CD4-positive, CD25-positive, alpha-beta regulatory T cell (primary cell): ENCODE results near the gene UBE2O. TPM values are rescaled to one million over a fixed set of nuclear protein-coding genes. Genes with fewer than 3 reads are reported as not detected.
A peak's percentile ranks its signal among the peaks of the same experiment; 100 is the strongest.

Experiments used
- ATAC-seq, 2 donors: fragments of 150-1000 bp; cut with Tn5 transposase; one replicate each; pipeline ENCODE4 v1.10.0; 2021; ENCODE audit warnings: low read depth in 2 of 2, moderate number of reproducible peaks in 2 of 2, moderate library complexity in 1 of 2
- DNase-seq, 3 donors: peaks; one replicate each; pipeline versions ENCODE4 v3.0.0 to v3.0.0-alpha.2; 2012 to 2022; ENCODE audit warnings: mixed read lengths in 1 of 3
- H3K27ac ChIP-seq: one replicate; pipeline ENCODE4 v1.7.0; 2013; ENCODE audit warnings: mild to moderate bottlenecking, low read length; ENCODE audit not compliant: insufficient read depth, poor library complexity, severe bottlenecking
- H3K27me3 ChIP-seq: one replicate; pipeline ENCODE4 v1.7.0; 2013; ENCODE audit warnings: low read length; ENCODE audit not compliant: control insufficient read depth, insufficient read depth
- H3K36me3 ChIP-seq: one replicate; pipeline ENCODE4 v1.7.0; 2013; ENCODE audit warnings: mild to moderate bottlenecking, low read length, moderate library complexity; ENCODE audit not compliant: control insufficient read depth, insufficient read depth
- H3K4me1 ChIP-seq: 2 replicates; pipeline ENCODE4 v1.7.0; 2013; ENCODE audit warnings: mild to moderate bottlenecking, low read length; ENCODE audit not compliant: insufficient read depth, control insufficient read depth, poor library complexity, severe bottlenecking
- H3K4me3 ChIP-seq: one replicate; pipeline ENCODE4 v1.7.0; 2013; ENCODE audit warnings: low read depth, mild to moderate bottlenecking, low read length, moderate library complexity
- H3K9me3 ChIP-seq, 2 experiments: 1 replicate in 1 of 2; 2 replicates in 1 of 2; pipeline ENCODE4 v1.7.0; 2013; ENCODE audit warnings: low read length in 2 of 2, mild to moderate bottlenecking in 1 of 2, moderate library complexity in 1 of 2; ENCODE audit not compliant: control insufficient read depth in 2 of 2
- H3K27ac Mint-ChIP-seq, 3 donors: one replicate each; pipeline ENCODE4 v1.8.0; 2020 to 2022; ENCODE audit warnings: mild to moderate bottlenecking in 3 of 3, mixed read lengths in 3 of 3, moderate library complexity in 2 of 3
- H3K27me3 Mint-ChIP-seq: one replicate; pipeline ENCODE4 v1.8.0; 2022; ENCODE audit warnings: mild to moderate bottlenecking, mixed read lengths
- H3K36me3 Mint-ChIP-seq: one replicate; pipeline ENCODE4 v1.8.0; 2020; ENCODE audit warnings: mixed read lengths
- H3K4me1 Mint-ChIP-seq, 4 donors: one replicate each; pipeline ENCODE4 v1.8.0; 2020 to 2022; ENCODE audit warnings: mixed read lengths in 4 of 4, mild to moderate bottlenecking in 1 of 4
- H3K4me3 Mint-ChIP-seq, 4 donors: one replicate each; pipeline ENCODE4 v1.8.0; 2020 to 2022; ENCODE audit warnings: mild to moderate bottlenecking in 4 of 4, mixed read lengths in 4 of 4, moderate library complexity in 3 of 4
- H3K9me3 Mint-ChIP-seq, 7 donors: one replicate each; pipeline ENCODE4 v1.8.0; 2020 to 2022; ENCODE audit warnings: mixed read lengths in 7 of 7, mild to moderate bottlenecking in 3 of 7, moderate library complexity in 2 of 7
- polyA plus RNA-seq, 4 donors: library from polyadenylated mRNA; unstranded; fragments of 300-500 nt; fragmentation: Illumina TruSeq; gene quantifications; one replicate each; pipeline ENCODE4 v1.2.3, GENCODE V29; 2021
- total RNA-seq: library from RNA; stranded (reverse); gene quantifications from one replicate; pipeline ENCODE4 v1.2.3, GENCODE V29; 2022

UBE2O gene
- total and polyA plus RNA-seq, 5 donors from 2014 or later: 3.1 to 34.3 (median 6.6) TPM

GRCh38 chr17:76428511-76428910, 24.4 kb downstream of the UBE2O start:
- Histone ChIP-seq H3K9me3 (no peaks in the 10 kb centered on the region), H3K4me3 (no peak overlapping the region), H3K4me1 (no peaks in the 10 kb centered on the region), H3K27me3 (no peaks in the 10 kb centered on the region), H3K36me3 (no peaks in the 10 kb centered on the region), H3K27ac (no peak overlapping the region)
- Mint-ChIP-seq H3K4me3 (no peak overlapping the region), H3K9me3 (peaks cover 0 to 1% (median 0%) of the 10 kb centered on the region in 7 donors), H3K4me1 (peaks cover 8 to 27% (median 20%) of the 10 kb centered on the region in 4 donors), H3K36me3 (peaks cover 5% of the 10 kb centered on the region), H3K27me3 (no peaks in the 10 kb centered on the region), H3K27ac (peak overlapping the region in 1 of 3 donors; percentile 56)
- no peak for ATAC-seq
- DNase-seq: no peak

DNA sequence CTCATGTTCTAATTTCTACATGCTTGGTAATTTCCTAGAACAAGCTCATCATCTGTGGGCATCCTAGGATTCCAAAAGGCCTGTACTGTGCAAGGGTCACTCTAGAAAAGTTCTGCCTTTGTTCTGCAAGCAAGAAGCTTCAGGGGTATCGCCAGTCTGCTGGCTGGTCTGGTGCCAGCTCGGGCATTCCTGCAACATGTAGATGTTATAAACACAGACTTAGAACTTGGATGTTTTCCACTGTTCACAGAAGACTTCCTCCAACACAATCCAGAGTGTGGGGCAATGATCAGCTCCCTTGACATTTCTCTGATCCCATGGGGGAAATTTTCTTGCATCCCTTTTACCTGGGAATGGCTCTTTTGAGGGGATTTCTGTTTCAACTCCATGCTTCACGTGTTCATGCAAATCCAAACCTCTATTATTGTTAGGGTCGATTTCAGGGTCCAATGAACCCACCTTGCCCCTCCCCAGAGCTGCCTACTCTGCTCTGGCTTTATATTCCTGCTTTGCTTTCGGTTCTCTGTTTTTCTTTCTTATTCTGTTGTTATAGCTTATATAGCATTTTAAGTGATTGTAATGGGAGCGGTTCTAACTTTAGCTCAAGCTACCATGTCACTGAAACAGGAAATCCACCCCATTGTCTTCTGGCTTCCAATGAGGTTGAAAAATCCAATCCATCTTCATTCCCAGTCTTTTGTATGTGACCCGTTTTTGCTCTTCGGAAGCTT, 25.3 kb downstream of the UBE2O start:
- DNase-seq (no peak), ATAC-seq (no peak)
- no peak overlapping the region for H3K4me3 Mint-ChIP-seq
- Histone ChIP-seq H3K36me3 (no peaks in the 10 kb centered on the region), H3K27ac (no peak overlapping the region), H3K9me3 (no peaks in the 10 kb centered on the region), H3K4me3 (no peak overlapping the region), H3K27me3 (no peaks in the 10 kb centered on the region), H3K4me1 (no peaks in the 10 kb centered on the region)
- peaks cover 8 to 26% (median 22%) of the 10 kb centered on the region in 4 donors for H3K4me1 Mint-ChIP-seq
- H3K9me3 Mint-ChIP-seq: peaks cover 0 to 1% (median 0%) of the 10 kb centered on the region in 7 donors
- no peaks in the 10 kb centered on the region for H3K27me3 Mint-ChIP-seq
- peak overlapping the region in 1 of 3 donors; percentile 26 for H3K27ac Mint-ChIP-seq
- H3K36me3 Mint-ChIP-seq: peaks cover 8% of the 10 kb centered on the region

DNA sequence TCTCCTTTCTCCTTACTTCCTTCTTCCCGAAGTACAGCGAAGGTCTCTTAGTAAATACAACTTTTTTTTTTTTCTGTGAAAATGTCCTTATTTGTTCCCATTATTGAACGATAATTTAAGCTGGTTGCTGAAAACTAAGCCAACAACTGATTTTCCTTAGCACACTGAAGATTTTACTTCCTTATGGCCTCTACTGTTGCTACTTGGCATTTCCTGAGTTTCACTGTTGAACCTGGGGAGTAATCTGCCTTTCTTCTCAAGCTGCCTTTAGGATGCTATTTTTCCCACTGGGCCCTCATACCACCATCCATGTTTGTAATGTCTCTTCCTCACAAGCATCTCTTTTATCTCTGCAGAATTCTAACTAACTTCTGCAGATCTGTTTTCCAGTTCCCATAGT, 26.1 kb downstream of the UBE2O start:
- DNase-seq: no peak
- Histone ChIP-seq H3K27me3 (no peaks in the 10 kb centered on the region), H3K36me3 (no peaks in the 10 kb centered on the region), H3K9me3 (no peaks in the 10 kb centered on the region), H3K4me3 (no peak overlapping the region), H3K4me1 (no peaks in the 10 kb centered on the region), H3K27ac (no peak overlapping the region)
- Mint-ChIP-seq H3K9me3 (peaks cover 0 to 1% (median 0%) of the 10 kb centered on the region in 7 donors), H3K4me1 (peaks cover 8 to 26% (median 21%) of the 10 kb centered on the region in 4 donors), H3K27ac (peak overlapping the region in 2 of 3 donors; percentile 21 to 26), H3K36me3 (peaks cover 10% of the 10 kb centered on the region), H3K4me3 (no peak overlapping the region), H3K27me3 (no peaks in the 10 kb centered on the region)
- no peak for ATAC-seq

- no peaks in the 10 kb centered on the region for H3K27me3 Mint-ChIP-seq
- H3K4me3 Mint-ChIP-seq: no peak overlapping the region
- no peak overlapping the region for H3K27ac ChIP-seq
- H3K36me3 Mint-ChIP-seq: peaks cover 6% of the 10 kb centered on the region
- peaks cover 3% of the 10 kb centered on the region for H3K4me1 ChIP-seq
- peaks cover 9 to 39% (median 15%) of the 10 kb centered on the region in 4 donors for H3K4me1 Mint-ChIP-seq
- no peaks in the 10 kb centered on the region for H3K9me3 ChIP-seq
- H3K27me3 ChIP-seq: no peaks in the 10 kb centered on the region
- ATAC-seq (no peak), DNase-seq (no peak)
- H3K4me3 ChIP-seq: no peak overlapping the region
- no peaks in the 10 kb centered on the region for H3K9me3 Mint-ChIP-seq
- no peaks in the 10 kb centered on the region for H3K36me3 ChIP-seq
- peak overlapping the region in 1 of 3 donors; percentile 1 for H3K27ac Mint-ChIP-seq
Observed at GRCh38 chr17:76422860-76423259, 30.1 kb downstream of the UBE2O start.

DNA sequence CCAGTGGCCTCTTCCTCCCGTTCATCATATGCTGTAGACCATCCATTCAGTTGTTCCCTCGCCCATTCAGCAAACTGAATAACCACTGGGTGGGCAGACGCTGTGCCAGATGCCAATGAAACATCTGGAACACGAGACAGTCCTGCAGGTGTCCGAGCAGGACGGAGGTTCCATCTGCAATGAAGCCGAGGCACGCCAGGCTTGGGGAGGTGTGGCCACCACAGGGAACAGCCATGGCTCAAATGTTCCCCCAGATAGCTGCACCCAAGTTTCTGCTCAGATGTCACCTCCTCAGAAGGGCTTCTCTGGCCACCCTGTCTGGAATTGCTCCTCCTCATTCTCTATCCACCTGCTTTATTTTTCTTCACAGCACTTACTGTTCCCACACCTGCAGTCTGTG, 30.5 kb downstream of the UBE2O start:
- Mint-ChIP-seq H3K36me3 (peaks cover 11% of the 10 kb centered on the region), H3K27me3 (no peaks in the 10 kb centered on the region), H3K4me3 (no peak overlapping the region), H3K4me1 (peaks cover 11 to 43% (median 17%) of the 10 kb centered on the region in 4 donors), H3K9me3 (no peaks in the 10 kb centered on the region), H3K27ac (peak overlapping the region in 1 of 3 donors; percentile 73)
- no peak overlapping the region for H3K4me3 ChIP-seq
- ATAC-seq (no peak), DNase-seq (no peak)
- peaks cover 3% of the 10 kb centered on the region for H3K4me1 ChIP-seq
- H3K27ac ChIP-seq: no peak overlapping the region
- peaks cover 4% of the 10 kb centered on the region for H3K36me3 ChIP-seq
- no peaks in the 10 kb centered on the region for H3K27me3 ChIP-seq
- H3K9me3 ChIP-seq: no peaks in the 10 kb centered on the region

DNA sequence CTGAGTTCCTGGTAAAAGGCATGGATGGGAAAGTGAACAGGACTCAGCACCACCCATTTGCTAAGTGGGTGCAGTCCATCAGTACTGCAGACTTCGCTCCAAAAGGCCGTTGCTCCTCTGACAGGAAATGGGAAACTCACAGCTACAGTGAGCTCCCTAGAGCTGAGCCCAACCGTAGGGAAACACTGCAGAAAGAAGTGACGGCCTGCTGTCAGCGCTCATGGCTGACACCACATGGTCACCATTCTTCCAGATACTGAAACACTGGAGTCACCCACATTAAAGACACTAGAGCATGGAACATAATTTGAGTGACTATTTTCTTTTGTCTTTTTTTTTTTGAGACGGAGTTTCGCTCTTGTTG, 31.9 kb downstream of the UBE2O start:
- DNase-seq: no peak
- H3K36me3 Mint-ChIP-seq: peaks cover 12% of the 10 kb centered on the region
- ATAC-seq: no peak
- H3K27ac Mint-ChIP-seq: peak overlapping the region in 1 of 3 donors; percentile 87
- peaks cover 5% of the 10 kb centered on the region for H3K36me3 ChIP-seq
- H3K4me1 ChIP-seq: peaks cover 3% of the 10 kb centered on the region
- no peaks in the 10 kb centered on the region for H3K27me3 Mint-ChIP-seq
- H3K9me3 Mint-ChIP-seq: no peaks in the 10 kb centered on the region
- H3K4me3 Mint-ChIP-seq: no peak overlapping the region
- H3K27ac ChIP-seq: no peak overlapping the region
- H3K4me3 ChIP-seq: no peak overlapping the region
- H3K27me3 ChIP-seq: no peaks in the 10 kb centered on the region
- peaks cover 0 to 43% (median 13%) of the 10 kb centered on the region in 4 donors for H3K4me1 Mint-ChIP-seq
- no peaks in the 10 kb centered on the region for H3K9me3 ChIP-seq

GRCh38 chr17:76420356-76421043, 32.5 kb downstream of the UBE2O start:
- H3K27me3 ChIP-seq: no peaks in the 10 kb centered on the region
- peak overlapping the region in 2 of 3 donors; percentile 73 to 90 for H3K27ac Mint-ChIP-seq

More at GRCh38 chr17:76420356-76421043, 32.5 kb downstream of the UBE2O start:
- no peak overlapping the region for H3K27ac ChIP-seq
- Mint-ChIP-seq H3K27me3 (no peaks in the 10 kb centered on the region), H3K4me3 (no peak overlapping the region), H3K4me1 (peaks cover 0 to 39% (median 12%) of the 10 kb centered on the region in 4 donors), H3K9me3 (no peaks in the 10 kb centered on the region), H3K36me3 (peaks cover 12% of the 10 kb centered on the region)
- peaks cover 3% of the 10 kb centered on the region for H3K4me1 ChIP-seq
- no peak overlapping the region for H3K4me3 ChIP-seq
- H3K36me3 ChIP-seq: peaks cover 5% of the 10 kb centered on the region
- no peak for DNase-seq
- ATAC-seq: no peak
- no peaks in the 10 kb centered on the region for H3K9me3 ChIP-seq
